ENCODE measurements around the gene TMC6.

TMC6 gene

DNA sequence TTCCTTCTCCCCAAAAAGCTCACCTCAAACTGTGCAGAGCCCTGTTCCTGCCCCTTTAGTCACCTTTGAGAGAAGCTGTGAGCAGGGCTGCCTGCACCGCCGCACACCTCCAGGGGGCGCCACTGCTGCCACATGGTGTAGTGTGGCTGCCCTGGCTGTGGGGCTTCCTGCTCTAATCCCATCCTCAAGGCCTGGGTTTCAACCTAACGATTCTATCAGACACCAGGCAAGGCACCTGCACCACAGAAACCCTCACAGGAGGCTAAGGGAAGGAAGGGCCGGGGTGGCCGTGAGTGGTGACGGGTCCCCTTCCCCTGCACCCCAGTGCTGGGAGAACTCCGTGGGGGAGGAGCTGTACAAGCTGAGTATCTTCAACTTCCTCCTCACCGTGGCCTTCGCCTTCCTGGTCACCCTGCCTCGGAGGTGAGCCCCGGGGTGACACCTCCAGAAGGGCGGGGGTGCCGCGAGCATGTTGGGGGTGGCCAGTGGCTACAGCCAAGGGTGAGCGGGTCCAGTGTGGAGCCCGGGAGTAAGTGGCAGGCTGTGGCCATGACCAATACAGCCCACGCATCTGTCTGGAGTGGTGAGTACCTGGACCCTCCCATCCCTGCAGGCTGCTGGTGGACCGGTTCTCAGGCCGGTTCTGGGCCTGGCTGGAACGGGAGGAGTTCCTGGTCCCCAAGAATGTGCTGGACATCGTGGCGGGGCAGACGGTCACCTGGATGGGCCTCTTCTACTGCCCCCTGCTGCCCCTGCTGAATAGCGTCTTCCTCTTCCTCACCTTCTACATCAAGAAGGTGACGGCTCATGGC, 9.0 kb upstream of the TMC6 start:
- intact Hi-C loops (cut with DNase I): loop anchor here (10.0 kb wide), 1 partner anchor 287 kb away; no protein-coding TSS in a partner anchor
- DNase-seq: peak in 2 of 10 donors; percentile 71 to 82

DNA sequence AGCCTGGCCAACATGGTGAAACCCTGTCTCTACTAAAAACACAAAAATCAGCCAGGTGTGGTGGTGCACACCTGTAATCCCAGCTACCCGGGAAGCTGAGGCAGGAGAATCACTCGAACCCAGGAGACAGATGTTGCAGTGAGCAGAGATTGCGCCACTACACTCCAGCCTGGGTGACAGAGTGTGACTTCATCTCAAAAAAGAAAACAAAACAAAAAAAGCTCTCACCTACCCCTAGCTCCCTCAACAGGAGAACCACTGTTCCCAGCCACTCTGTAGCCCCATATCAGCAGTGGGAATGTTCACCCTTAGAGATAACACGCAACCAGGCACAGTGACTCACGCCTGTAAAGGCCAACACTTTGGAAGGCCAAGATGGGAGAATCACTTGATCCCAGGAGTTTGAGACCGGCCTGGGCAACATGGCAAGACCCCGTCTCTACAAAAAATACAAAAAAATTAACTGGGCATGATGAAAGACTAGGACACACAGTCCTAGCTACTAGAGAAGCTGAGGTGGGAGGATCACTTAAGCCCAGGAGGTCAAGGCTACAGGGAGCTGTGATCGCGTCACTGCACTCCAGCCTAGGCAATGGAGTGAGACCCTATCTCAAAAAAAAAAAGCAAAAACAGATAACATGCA, 7.4 kb upstream of the TMC6 start:
- intact Hi-C loops (cut with DNase I): loop anchor here (10.0 kb wide), 1 partner anchor 289 kb away; no protein-coding TSS in a partner anchor
- no peak for DNase-seq

GRCh38 chr17:78134899-78135385, 6.4 kb upstream of the TMC6 start:
- intact Hi-C loops (cut with DNase I): loop anchor here (10.0 kb wide), 1 partner anchor 290 kb away; no protein-coding TSS in a partner anchor
- DNase-seq: no peak

- intact Hi-C loops (cut with DNase I): loop anchor here (10.0 kb wide), 1 partner anchor 291 kb away; no protein-coding TSS in a partner anchor
- peak in 3 of 10 donors; percentile 42 to 93 (median 60) for DNase-seq
Observed at GRCh38 chr17:78133971-78134898, 5.7 kb upstream of the TMC6 start.

DNA sequence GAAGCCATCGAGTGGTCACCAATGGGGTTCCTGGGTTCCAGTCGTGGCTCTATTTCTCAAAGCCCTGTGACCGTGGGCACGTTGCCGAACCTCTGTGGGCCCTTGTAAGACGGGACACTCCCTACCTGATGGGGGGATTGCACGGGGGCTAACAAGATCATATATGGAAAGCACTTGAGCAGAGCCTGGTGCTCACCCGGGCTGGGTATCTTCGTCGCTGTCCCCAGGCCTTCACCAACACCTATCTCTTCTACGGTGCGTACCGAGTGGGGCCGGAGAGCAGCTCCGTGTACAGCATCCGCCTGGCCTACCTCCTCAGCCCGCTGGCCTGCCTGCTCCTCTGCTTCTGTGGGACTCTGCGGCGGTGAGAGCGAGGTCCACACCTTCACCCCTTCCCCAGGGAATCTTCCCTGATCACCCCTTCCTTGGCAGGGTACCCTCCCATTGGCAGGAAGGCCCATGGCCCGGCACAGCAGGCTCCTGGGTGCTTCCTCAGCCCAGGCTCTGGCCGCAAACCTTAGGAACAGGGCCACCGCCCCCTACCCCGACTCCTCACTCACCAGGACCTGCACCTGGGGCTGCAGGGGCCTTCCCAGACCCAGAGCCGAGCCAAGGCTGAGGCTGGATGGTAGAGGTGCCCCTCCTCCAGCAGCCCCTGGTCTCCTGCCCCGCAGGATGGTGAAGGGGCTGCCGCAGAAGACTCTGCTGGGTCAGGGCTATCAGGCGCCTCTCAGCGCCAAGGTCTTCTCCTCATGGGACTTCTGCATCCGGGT, 4.8 kb upstream of the TMC6 start:
- no peak for DNase-seq
- intact Hi-C loops (cut with DNase I): loop anchor here (10.0 kb wide), 1 partner anchor 291 kb away; no protein-coding TSS in a partner anchor

GRCh38 chr17:78132767-78133178, 4.2 kb upstream of the TMC6 start:
- DNase-seq: peak in 1 of 10 donors; percentile 81
- intact Hi-C loops (cut with DNase I): loop anchor here (10.0 kb wide), 1 partner anchor 292 kb away; no protein-coding TSS in a partner anchor

GRCh38 chr17:78132084-78132676, 3.6 kb upstream of the TMC6 start:
- peak in 1 of 10 donors; percentile 81 for DNase-seq
- intact Hi-C loops (cut with DNase I): loop anchor here (10.0 kb wide), 1 partner anchor 293 kb away; no protein-coding TSS in a partner anchor

DNA sequence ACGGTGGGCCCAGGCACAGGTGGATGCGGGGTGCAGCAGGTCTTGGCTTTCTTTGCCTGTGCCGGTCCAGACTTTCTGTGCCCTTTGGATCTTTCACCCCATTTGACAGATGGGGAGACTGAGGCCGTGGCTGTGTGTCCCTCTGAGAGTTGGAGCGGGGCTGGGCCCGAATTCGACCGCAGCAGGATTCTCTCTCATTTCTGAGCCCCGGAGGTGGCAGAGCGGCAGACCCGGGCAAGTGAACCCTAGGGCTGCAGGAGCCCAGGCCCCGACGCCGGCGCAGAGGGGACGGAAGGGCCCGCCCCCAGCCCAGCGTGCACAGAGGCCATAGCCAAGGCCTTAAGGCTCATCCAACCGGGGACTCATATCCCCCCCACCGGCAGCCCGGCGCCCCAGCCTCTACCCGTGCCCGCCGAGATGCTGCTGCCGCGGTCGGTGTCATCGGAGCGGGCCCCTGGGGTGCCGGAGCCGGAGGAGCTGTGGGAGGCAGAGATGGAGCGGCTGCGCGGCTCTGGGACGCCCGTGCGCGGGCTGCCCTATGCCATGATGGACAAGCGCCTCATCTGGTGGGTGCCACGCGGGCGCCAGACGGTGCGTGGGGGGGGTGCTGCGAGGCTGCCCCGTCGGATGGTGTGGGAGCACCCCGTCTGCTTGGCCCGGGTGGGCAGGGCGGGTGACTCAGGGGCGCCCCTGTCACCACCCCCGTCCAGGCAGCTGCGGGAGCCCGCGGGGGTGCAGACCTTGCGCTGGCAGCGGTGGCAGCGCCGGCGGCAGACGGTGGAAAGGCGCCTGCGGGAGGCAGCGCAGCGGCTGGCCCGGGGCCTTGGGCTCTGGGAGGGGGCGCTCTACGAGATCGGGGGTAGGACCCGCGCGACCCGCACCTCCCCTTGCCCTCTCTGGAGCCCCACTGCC, 2.9 kb upstream of the TMC6 start:
- intact Hi-C loops (cut with DNase I): loop anchor here (10.0 kb wide), 1 partner anchor 293 kb away; no protein-coding TSS in a partner anchor
- DNase-seq: peak in 7 of 10 donors; percentile 49 to 94 (median 64)

- intact Hi-C loops (cut with DNase I): loop anchor here (10.0 kb wide), 1 partner anchor 294 kb away; no protein-coding TSS in a partner anchor
- no peak for DNase-seq
Observed at GRCh38 chr17:78130437-78131101, 2.0 kb upstream of the TMC6 start, which contains the start of gene TMC8. TSS of gene TMC8 (plus strand) at chr17:78130771. CDS start at chr17:78131589, 818 bp downstream.

GRCh38 chr17:78130090-78130436, 1.5 kb upstream of the TMC6 start:
- intact Hi-C loops (cut with DNase I): loop anchor here (10.0 kb wide), 1 partner anchor 295 kb away; no protein-coding TSS in a partner anchor
- DNase-seq: peak in 1 of 10 donors; percentile 85

- intact Hi-C loops (cut with DNase I): loop anchor here (10.0 kb wide), 1 partner anchor 295 kb away; no protein-coding TSS in a partner anchor
- peak in 1 of 10 donors; percentile 86 for DNase-seq
Observed at GRCh38 chr17:78129351-78130089, 965 bp upstream of the TMC6 start.

DNA sequence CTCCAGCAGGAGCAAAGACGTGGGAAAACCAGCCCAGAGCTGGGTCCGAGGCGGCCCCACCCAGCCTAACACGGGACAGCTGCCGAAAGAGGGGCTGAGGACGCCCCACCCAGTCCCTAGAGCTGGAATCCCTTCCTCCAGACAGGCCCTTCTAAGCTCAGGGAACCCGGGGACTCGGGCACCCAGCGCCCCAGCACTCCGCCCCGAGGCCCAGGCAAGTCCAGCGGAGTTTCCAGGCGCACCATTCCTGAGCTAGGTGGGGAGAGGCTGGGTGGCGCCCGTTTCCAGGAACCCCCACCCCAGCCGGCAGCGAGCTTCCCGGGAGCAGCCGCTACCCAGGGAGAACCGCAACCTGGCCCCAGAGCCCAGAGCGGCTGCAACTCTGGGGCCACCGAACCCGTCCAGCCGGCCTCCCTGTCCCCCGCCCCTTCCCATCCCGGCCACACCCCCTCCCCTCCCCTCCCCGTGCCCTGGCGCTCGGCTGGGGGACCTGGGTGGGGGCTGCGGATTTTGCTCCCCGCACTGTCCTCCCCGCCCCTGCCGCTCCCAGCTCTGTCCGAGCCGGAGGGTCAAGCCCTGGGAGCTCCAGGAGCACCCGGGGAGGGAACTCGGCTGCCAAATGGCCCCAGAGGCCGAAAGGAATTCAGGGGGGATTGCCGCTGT, 536 bp downstream of the TMC6 start:
- peak in 2 of 10 donors; percentile 57 to 89 for DNase-seq
- intact Hi-C loops (cut with DNase I): no loop called here

DNA sequence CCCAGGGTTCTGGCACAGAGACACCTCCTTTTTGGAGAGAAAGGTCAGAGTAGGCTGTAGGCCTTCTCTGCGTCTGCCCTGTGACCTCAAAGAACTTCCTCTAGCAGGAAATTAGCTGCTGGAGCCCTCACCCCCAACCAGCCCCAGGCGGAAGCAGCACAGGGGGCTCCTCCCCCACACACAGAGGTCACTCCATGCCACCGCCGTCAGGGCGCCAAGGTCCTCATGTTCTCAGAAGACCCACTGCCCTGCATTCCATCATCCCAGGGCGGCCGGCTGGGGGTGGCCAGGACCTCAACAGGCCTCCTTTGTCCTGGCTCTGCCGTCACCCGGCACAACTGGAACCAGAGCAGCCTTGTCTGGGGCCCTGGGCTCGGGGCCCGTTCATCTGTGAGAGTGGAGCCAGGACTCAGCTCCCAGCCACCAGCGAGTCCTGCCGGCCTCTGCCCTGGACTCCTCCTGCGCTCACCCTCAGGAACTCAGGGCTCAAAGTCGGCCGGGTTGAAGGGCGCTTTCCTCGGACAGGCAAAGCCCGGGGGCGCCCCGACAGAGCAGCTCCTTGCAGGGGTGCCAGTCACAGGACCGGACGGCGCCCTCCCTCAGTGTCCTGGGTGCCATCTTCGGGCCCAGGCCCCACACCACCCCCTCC, 1.2 kb downstream of the TMC6 start:
- peak; percentile 74 to 98 (median 86) for DNase-seq
- intact Hi-C loops (cut with DNase I): no loop called here

DNA sequence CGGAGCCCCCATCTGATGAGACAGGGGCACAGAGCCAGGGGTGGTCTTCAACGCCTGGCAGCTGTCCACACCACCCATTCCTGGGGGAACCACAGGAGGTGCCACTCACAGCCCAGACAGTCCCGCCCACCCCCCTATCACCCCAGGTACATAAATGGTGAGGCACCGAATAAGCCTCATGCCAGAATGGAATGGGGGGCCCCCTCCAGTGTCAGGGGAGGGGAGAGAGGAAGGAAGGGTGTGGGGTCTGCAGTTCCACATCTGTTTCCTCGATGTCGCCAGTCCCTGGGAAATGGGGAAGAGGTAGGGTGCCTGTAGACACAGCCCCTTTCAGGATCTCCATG, 1.7 kb downstream of the TMC6 start:
- intact Hi-C loops (cut with DNase I): no loop called here
- DNase-seq: no peak

All from posterior cingulate gyrus (tissue), 11 donors.